Osteoblast (primary cell): ENCODE measurements around the gene CHKA. TPM values are rescaled to one million over a fixed set of nuclear protein-coding genes. Genes with fewer than 3 reads are reported as not detected.

Experiments
- DNase-seq: peaks from one replicate; pipeline ENCODE4 v3.0.0; 2011; ENCODE audit warnings: low spot score, mixed read lengths; ENCODE audit not compliant: insufficient read length; ENCODE audit errors: missing footprints
- H2AFZ ChIP-seq: 2 replicates; pipeline ENCODE4 v1.6.0; 2011; ENCODE audit warnings: mild to moderate bottlenecking, low read length
- H3K27ac ChIP-seq: 2 replicates; pipeline ENCODE4 v1.5.1; 2011; ENCODE audit warnings: mild to moderate bottlenecking, low read depth, low read length, moderate library complexity
- H3K27me3 ChIP-seq: 2 replicates; pipeline ENCODE4 v1.6.0; 2012; ENCODE audit warnings: mild to moderate bottlenecking, control low read depth, inconsistent platforms, low read length, moderate library complexity; ENCODE audit not compliant: insufficient read depth
- H3K36me3 ChIP-seq: 2 replicates; pipeline ENCODE4 v1.5.1; 2011; ENCODE audit warnings: mild to moderate bottlenecking, low read length, control low read depth, moderate library complexity; ENCODE audit not compliant: insufficient read depth
- H3K4me1 ChIP-seq: 2 replicates; pipeline ENCODE4 v1.5.1; 2011; ENCODE audit warnings: mild to moderate bottlenecking, low read length, control low read depth, moderate library complexity; ENCODE audit not compliant: insufficient read depth
- H3K4me2 ChIP-seq: 2 replicates; pipeline ENCODE4 v1.6.0; 2011; ENCODE audit warnings: mild to moderate bottlenecking, low read length; ENCODE audit not compliant: insufficient read depth
- H3K4me3 ChIP-seq: fragments of 200-600 bp; sonication (generic); 3 replicates; pipeline ENCODE4 v1.5.1; 2012; ENCODE audit warnings: mild to moderate bottlenecking, low read length, inconsistent platforms; ENCODE audit not compliant: insufficient read depth
- H3K79me2 ChIP-seq: 2 replicates; pipeline ENCODE4 v1.6.0; 2012; ENCODE audit warnings: mild to moderate bottlenecking, low read length, control low read depth, inconsistent platforms; ENCODE audit not compliant: insufficient read depth
- H3K9me3 ChIP-seq: 2 replicates; pipeline ENCODE4 v1.5.1; 2011; ENCODE audit warnings: low read depth, low read length, control low read depth
- H4K20me1 ChIP-seq: 2 replicates; pipeline ENCODE4 v1.6.0; 2012; ENCODE audit warnings: mild to moderate bottlenecking, low read length, control low read depth; ENCODE audit not compliant: insufficient read depth
- CTCF ChIP-seq: IDR thresholded peaks from 2 replicates; pipeline ENCODE4 v1.5.1; 2011; ENCODE audit warnings: mild to moderate bottlenecking, low read depth, low read length, moderate library complexity; ENCODE audit errors: extremely low read depth
- total RNA-seq: library from RNA; depleted of rRNA; stranded (reverse); fragments of >200 nt; gene quantifications from 2 replicates; pipeline ENCODE4 v1.2.3, GENCODE V29; 2012

The CHKA gene
- total RNA-seq, 1 donor, result 29.0 TPM

- Histone ChIP-seq H3K4me3 (no peak overlapping the region), H3K27me3 (no peaks in the 10 kb centered on the region), H3K9me3 (peaks cover 2% of the 10 kb centered on the region), H3K27ac (no peak overlapping the region), H4K20me1 (no peaks in the 10 kb centered on the region), H2AFZ (no peak overlapping the region), H3K4me2 (no peak overlapping the region), H3K36me3 (no peaks in the 10 kb centered on the region), H3K79me2 (no peaks in the 10 kb centered on the region), H3K4me1 (no peaks in the 10 kb centered on the region)
- no peak for DNase-seq
- TF ChIP-seq CTCF, result no peak
Measured at GRCh38 chr11:68135161-68135560, 14.0 kb upstream of the CHKA start.

GRCh38 chr11:68133761-68134160 is 12.6 kb upstream of the CHKA start:
- no peak overlapping the region for H3K4me2 ChIP-seq
- no peak overlapping the region for H2AFZ ChIP-seq
- no peaks in the 10 kb centered on the region for H4K20me1 ChIP-seq
- peaks cover 2% of the 10 kb centered on the region for H3K9me3 ChIP-seq
- H3K4me3 ChIP-seq, result no peak overlapping the region
- TF ChIP-seq CTCF, result no peak
- no peak for DNase-seq
- H3K27me3 ChIP-seq, result no peaks in the 10 kb centered on the region
- H3K79me2 ChIP-seq, result no peaks in the 10 kb centered on the region
- H3K27ac ChIP-seq, result no peak overlapping the region
- H3K36me3 ChIP-seq, result no peaks in the 10 kb centered on the region
- H3K4me1 ChIP-seq, result peaks cover 4% of the 10 kb centered on the region

- no peak overlapping the region for H3K27ac ChIP-seq
- H3K4me2 ChIP-seq, result no peak overlapping the region
- no peaks in the 10 kb centered on the region for H4K20me1 ChIP-seq
- no peaks in the 10 kb centered on the region for H3K27me3 ChIP-seq
- no peaks in the 10 kb centered on the region for H3K36me3 ChIP-seq
- DNase-seq, result no peak
- H3K79me2 ChIP-seq, result no peaks in the 10 kb centered on the region
- H3K4me1 ChIP-seq, result peaks cover 7% of the 10 kb centered on the region
- H2AFZ ChIP-seq, result no peak overlapping the region
- H3K9me3 ChIP-seq, result peaks cover 2% of the 10 kb centered on the region
- H3K4me3 ChIP-seq, result no peak overlapping the region
- no peak for TF ChIP-seq CTCF
Measured at GRCh38 chr11:68130121-68130520, 8.9 kb upstream of the CHKA start.

GRCh38 chr11:68128682-68129327 is 7.6 kb upstream of the CHKA start:
- Histone ChIP-seq H4K20me1 (no peaks in the 10 kb centered on the region), H3K4me3 (peak overlapping the region; percentile 61), H3K4me2 (peak overlapping the region; percentile 72), H3K4me1 (peaks cover 7% of the 10 kb centered on the region), H3K79me2 (no peaks in the 10 kb centered on the region), H3K27me3 (no peaks in the 10 kb centered on the region), H3K9me3 (peaks cover 2% of the 10 kb centered on the region), H3K27ac (no peak overlapping the region), H2AFZ (peak overlapping the region; percentile 61), H3K36me3 (no peaks in the 10 kb centered on the region)
- no peak for TF ChIP-seq CTCF
- DNase-seq, result peak; percentile 85
